Choroid plexus epithelial cell (primary cell): ENCODE results near the gene DNAH14.
"Not testable (repeated sequence)": the region's sequence is repeated elsewhere in the genome, so short reads cannot be mapped to it uniquely, and the experiment has no call there.

Experiments
- DNase-seq: peaks from one replicate; pipeline ENCODE4 v3.0.0-alpha.2; 2010; ENCODE audit warnings: low read depth
- H3K4me3 ChIP-seq: 2 replicates; pipeline ENCODE4 v1.5.1; 2011; ENCODE audit warnings: low read depth, mild to moderate bottlenecking, control low read depth, low read length, moderate library complexity
- TF ChIP-seq, protein P1 (sequence below): conservative IDR thresholded peaks from 2 replicates; pipeline ENCODE4 v1.5.1; 2011; ENCODE audit warnings: low read depth, mild to moderate bottlenecking, control low read depth, inconsistent platforms, low read length, moderate library complexity

DNAH14 gene

GRCh38 chr1:225290244-225290643 lies 360.8 kb downstream of the DNAH14 start:
- DNase-seq: no peak
- TF ChIP-seq, protein P1, sequence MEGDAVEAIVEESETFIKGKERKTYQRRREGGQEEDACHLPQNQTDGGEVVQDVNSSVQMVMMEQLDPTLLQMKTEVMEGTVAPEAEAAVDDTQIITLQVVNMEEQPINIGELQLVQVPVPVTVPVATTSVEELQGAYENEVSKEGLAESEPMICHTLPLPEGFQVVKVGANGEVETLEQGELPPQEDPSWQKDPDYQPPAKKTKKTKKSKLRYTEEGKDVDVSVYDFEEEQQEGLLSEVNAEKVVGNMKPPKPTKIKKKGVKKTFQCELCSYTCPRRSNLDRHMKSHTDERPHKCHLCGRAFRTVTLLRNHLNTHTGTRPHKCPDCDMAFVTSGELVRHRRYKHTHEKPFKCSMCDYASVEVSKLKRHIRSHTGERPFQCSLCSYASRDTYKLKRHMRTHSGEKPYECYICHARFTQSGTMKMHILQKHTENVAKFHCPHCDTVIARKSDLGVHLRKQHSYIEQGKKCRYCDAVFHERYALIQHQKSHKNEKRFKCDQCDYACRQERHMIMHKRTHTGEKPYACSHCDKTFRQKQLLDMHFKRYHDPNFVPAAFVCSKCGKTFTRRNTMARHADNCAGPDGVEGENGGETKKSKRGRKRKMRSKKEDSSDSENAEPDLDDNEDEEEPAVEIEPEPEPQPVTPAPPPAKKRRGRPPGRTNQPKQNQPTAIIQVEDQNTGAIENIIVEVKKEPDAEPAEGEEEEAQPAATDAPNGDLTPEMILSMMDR: no peak
- no peak overlapping the region for H3K4me3 ChIP-seq

GRCh38 chr1:225299624-225300023 lies 370.1 kb downstream of the DNAH14 start:
- H3K4me3 ChIP-seq: no peak overlapping the region
- TF ChIP-seq, protein P1: no peak
- DNase-seq: no peak

GRCh38 chr1:225300381-225300780 lies 370.9 kb downstream of the DNAH14 start:
- DNase-seq: no peak
- H3K4me3 ChIP-seq: no peak overlapping the region
- TF ChIP-seq, protein P1: no peak

DNA sequence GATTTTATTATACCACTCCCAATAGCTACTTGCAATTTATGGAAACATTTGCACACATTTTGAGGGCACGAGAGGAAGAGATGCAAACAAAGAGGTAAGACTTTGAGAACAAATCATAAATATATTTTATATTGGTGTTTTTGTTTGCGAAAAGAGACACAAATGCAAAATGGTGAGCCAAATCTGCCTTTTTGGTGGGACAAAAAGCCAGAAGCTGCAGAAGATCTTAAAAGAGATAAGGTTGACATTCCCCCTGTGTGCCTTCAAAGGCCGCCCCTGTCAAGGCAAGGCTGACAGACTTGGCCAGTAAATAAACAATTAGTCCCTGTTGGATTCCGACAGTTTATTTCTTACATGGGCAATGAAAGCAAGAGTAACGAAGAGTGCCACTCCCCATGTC lies 375.5 kb downstream of the DNAH14 start:
- TF ChIP-seq, protein P1: no peak
- no peak overlapping the region for H3K4me3 ChIP-seq
- DNase-seq: no peak

DNA sequence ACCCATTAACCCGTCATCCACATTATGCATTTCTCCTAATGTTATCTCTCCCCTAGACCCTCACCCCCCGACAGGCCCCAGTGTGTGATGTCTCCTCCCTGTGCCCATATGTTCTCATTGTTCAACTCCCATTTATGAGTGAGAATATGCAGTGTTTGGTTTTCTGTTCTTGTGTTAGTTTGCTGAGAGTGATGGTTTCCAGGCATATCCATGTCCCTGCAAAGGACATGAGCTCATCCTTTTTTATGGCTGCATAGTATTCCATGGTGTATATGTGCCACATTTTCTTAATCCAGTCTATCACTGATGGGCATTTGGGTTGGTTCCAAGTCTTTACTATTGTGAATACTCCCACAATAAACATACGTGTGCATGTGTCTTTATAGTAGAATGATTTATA lies 381.1 kb downstream of the DNAH14 start:
- not testable (repeated sequence) for DNase-seq, H3K4me3 ChIP-seq

DNA sequence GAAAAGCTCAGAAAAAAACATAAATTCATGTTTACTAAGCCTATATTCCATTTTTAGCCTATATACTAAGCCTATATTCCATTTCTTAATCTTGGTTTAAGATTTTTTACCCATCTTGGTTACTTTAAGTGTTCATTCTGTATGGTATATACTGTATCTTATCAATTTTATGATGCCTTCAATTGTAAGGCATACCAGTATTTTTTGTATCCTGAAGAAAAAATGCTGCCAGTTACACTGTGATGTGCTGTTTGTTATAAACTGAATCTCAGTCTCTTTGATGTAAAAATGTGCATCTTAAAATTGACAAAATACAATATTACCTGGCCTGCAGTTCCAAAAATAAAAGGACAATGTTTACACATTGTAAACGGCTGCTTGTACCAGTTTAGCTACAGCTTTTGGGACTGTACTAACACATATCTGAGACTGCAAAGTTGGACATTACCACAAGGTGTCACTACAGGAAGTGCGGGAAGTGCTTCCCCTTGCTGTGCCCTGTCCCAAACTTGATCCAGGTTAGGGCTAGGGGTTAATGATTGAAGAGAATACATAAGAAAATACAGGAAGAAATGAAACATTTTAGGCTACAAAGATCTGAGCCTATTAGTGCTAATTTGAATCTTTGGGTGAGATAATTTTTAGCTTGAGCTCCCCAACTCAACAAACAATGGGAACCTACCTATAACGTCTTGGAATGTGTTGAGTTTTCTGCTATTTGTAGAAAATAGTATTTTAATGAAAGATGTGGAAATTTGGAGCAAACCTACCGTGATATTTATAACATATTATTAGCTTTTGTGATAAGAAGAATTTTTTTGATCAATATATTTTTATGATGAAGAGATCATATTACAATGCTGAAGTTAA lies 389.5 kb downstream of the DNAH14 start:
- TF ChIP-seq, protein P1: peak; percentile 89
- peak; percentile 67 for DNase-seq

DNA sequence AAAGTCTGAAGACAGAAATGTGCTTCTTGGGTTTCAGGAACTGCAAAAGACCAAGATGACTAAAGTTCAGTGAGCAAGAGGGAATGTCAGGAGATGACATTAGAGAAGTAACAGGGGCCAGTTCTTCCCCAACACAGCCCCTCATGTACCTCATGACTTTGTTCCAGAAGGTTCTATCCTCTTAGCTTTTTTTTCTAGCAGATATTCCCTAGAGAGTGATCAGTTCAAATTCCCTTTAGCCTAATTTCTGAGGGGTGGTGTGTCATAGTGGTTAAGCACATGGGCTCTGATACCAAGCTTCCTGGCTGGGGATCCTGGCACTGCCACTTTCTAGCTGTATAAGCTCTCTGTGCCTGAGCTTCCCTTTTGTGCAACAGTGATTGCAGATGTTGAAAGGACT lies 390.4 kb downstream of the DNAH14 start:
- no peak overlapping the region for H3K4me3 ChIP-seq
- no peak for DNase-seq
- TF ChIP-seq, protein P1: no peak

More for the DNA sequence above, 389.5 kb downstream of the DNAH14 start:
- H3K4me3 ChIP-seq: no peak overlapping the region
